HCT116 (cell line): ENCODE results near the gene STK16. TPM values are rescaled to one million over a fixed set of nuclear protein-coding genes. Genes with fewer than 3 reads are reported as not detected.

Experiments
- ATAC-seq: fragments of 200-7000 bp; cut with Tn5 transposase; 2 replicates; pipeline ENCODE4 v1.9.1; 2020; ENCODE audit warnings: mild to moderate bottlenecking, moderate library complexity
- BruUV-seq: library from RNA; stranded (reverse); fragments of 400-500 nt; replicated peaks from 2 replicates; lab custom pipeline; 2021; lab: Mats Ljungman, UMichigan
- CTCF ChIA-PET: fragments of 300-600 bp; sonication (Branson Sonifier 250); formaldehyde crosslinking; loops from one replicate; lab custom pipeline; 2021; ENCODE audit warnings: antibody characterized with exemption; lab: Charles Lee
- POLR2A ChIA-PET: fragments of 300-600, 350-600 bp; sonication (Branson Sonifier 250); formaldehyde crosslinking; loops from one replicate; lab custom pipeline; 2021; ENCODE audit warnings: antibody characterized with exemption; lab: Charles Lee
- RAD21 ChIA-PET, 2 experiments: fragments of 300-600 bp; sonication (Branson Sonifier 250); formaldehyde crosslinking; loops; one replicate each; lab custom pipeline; 2023; ENCODE audit warnings: low total read pairs in 2 of 2; ENCODE audit not compliant: uncharacterized antibody in 2 of 2, unreplicated experiment in 2 of 2, low non-redundant PET in 1 of 2; lab: Charles Lee
- DNase-seq: peaks from one replicate; pipeline ENCODE4 v3.0.0-alpha.2; 2010; ENCODE audit warnings: low read depth, low spot score
- H2AFZ ChIP-seq: fragments of 200-600 bp; shearing (Covaris generic), sonication (generic); 2 replicates; pipeline ENCODE4 v1.6.1; 2017; ENCODE audit warnings: low read depth, mixed run types, mixed read lengths, antibody characterized with exemption, low read length; ENCODE audit not compliant: poor library complexity, severe bottlenecking
- H3K27ac ChIP-seq: 2 replicates; pipeline ENCODE4 v1.5.1; 2012; ENCODE audit warnings: low read depth, low read length
- H3K27me3 ChIP-seq: fragments of 200-600 bp; sonication (generic); 2 replicates; pipeline ENCODE4 v1.6.1; 2016; ENCODE audit warnings: mixed run types, low read length, mixed read lengths; ENCODE audit not compliant: insufficient read depth
- H3K36me3 ChIP-seq, 2 experiments: fragments of 200-500 bp in 1 of 2; fragments of 200-600 bp in 1 of 2; sonication (Bioruptor generic) in 1 of 2; sonication (generic) in 1 of 2; 2 replicates each; pipeline versions ENCODE4 v1.5.1 to v1.6.1; 2014 to 2016; ENCODE audit warnings: low read length in 2 of 2, inconsistent platforms in 1 of 2, mixed read lengths in 1 of 2, mixed run types in 1 of 2; ENCODE audit not compliant: insufficient read depth in 2 of 2, control insufficient read depth in 1 of 2
- H3K4me1 ChIP-seq, 2 experiments: fragments of 200-600 bp in 1 of 2; sonication (generic) in 1 of 2; 2 replicates each; pipeline versions ENCODE4 v1.5.1 to v1.6.1; 2012 to 2017; ENCODE audit warnings: low read length in 2 of 2, inconsistent platforms in 1 of 2, mild to moderate bottlenecking in 1 of 2, mixed read lengths in 1 of 2, mixed run types in 1 of 2, moderate library complexity in 1 of 2; ENCODE audit not compliant: insufficient read depth in 2 of 2, control insufficient read depth in 1 of 2
- H3K4me2 ChIP-seq: fragments of 200-600 bp; sonication (generic); 2 replicates; pipeline ENCODE4 v1.6.1; 2017; ENCODE audit warnings: mixed run types, low read length, mixed read lengths
- H3K4me3 ChIP-seq, 2 experiments: fragments of 200-600 bp in 1 of 2; sonication (generic) in 1 of 2; replicated peaks in 1 of 2; 2 replicates each; pipeline ENCODE4 v1.5.1; 2011 to 2016; ENCODE audit warnings: low read length in 2 of 2, control low read depth in 1 of 2, low read depth in 1 of 2, mild to moderate bottlenecking in 1 of 2, mixed read lengths in 1 of 2, mixed run types in 1 of 2
- H3K79me2 ChIP-seq: fragments of 200-600 bp; sonication (generic); 2 replicates; pipeline ENCODE4 v1.6.1; 2017; ENCODE audit warnings: mild to moderate bottlenecking, mixed run types, low read length, moderate library complexity, mixed read lengths; ENCODE audit not compliant: insufficient read depth
- H3K9ac ChIP-seq: fragments of 200-600 bp; sonication (generic); 2 replicates; pipeline ENCODE4 v1.6.1; 2016; ENCODE audit warnings: low read length, mixed read lengths
- H3K9me2 ChIP-seq: fragments of 200-600 bp; sonication (generic), shearing (Covaris generic); 2 replicates; pipeline ENCODE4 v1.6.1; 2017; ENCODE audit warnings: mixed run types, mild to moderate bottlenecking, moderate library complexity; ENCODE audit not compliant: insufficient read depth
- H3K9me3 ChIP-seq, 2 experiments: fragments of 200-500 bp in 1 of 2; fragments of 200-600 bp in 1 of 2; sonication (Bioruptor generic) in 1 of 2; sonication (generic) in 1 of 2; 2 replicates each; pipeline ENCODE4 v1.6.1; 2014 to 2017; ENCODE audit warnings: low read length in 2 of 2, mixed read lengths in 2 of 2, inconsistent platforms in 1 of 2, low read depth in 1 of 2, mild to moderate bottlenecking in 1 of 2, mixed run types in 1 of 2, moderate library complexity in 1 of 2; ENCODE audit not compliant: control insufficient read depth in 1 of 2, insufficient read depth in 1 of 2
- H4K20me1 ChIP-seq: fragments of 200-600 bp; sonication (generic), shearing (Covaris generic); 2 replicates; pipeline ENCODE4 v1.6.1; 2017; ENCODE audit warnings: mixed run types, mild to moderate bottlenecking, moderate library complexity; ENCODE audit not compliant: insufficient read depth
- EGR1 ChIP-seq: IDR thresholded peaks from 2 replicates; pipeline ENCODE4 v1.6.1; 2012; ENCODE audit warnings: low read depth
- POLR2AphosphoS5 ChIP-seq: IDR thresholded peaks from 2 replicates; pipeline ENCODE4 v1.6.1; 2011; ENCODE audit warnings: mild to moderate bottlenecking, low read depth, low read length, moderate library complexity
- REST ChIP-seq: IDR thresholded peaks from 2 replicates; pipeline ENCODE4 v1.6.1; 2012; ENCODE audit warnings: low read depth
- TCF7L2 ChIP-seq: IDR thresholded peaks from 2 replicates; pipeline ENCODE4 v1.7.0; 2011; ENCODE audit warnings: borderline replicate concordance, inconsistent platforms; ENCODE audit not compliant: insufficient read depth, insufficient read length; ENCODE audit errors: extremely low read depth
- YY1 ChIP-seq: IDR thresholded peaks from 2 replicates; pipeline ENCODE4 v1.6.1; 2011; ENCODE audit warnings: low read length, low read depth, moderate library complexity, mild to moderate bottlenecking; ENCODE audit not compliant: insufficient replicate concordance; ENCODE audit errors: extremely low read depth
- ZFX ChIP-seq: fragments of 450-650 bp; IDR thresholded peaks from 2 replicates; pipeline ENCODE4 v1.6.1; 2017
- ZNF274 ChIP-seq: fragments of 200-500 bp; sonication (Bioruptor generic); IDR thresholded peaks from 2 replicates; pipeline ENCODE4 v1.6.1; 2014; ENCODE audit warnings: mild to moderate bottlenecking, low read depth, low read length, inconsistent platforms
- intact Hi-C: fragments of 100-400 bp; cut with micrococcal nuclease; formaldehyde crosslinking; loops from 2 replicates; pipeline ENCODE4 v1.10.0; 2022
- total RNA-seq: library from RNA; stranded (reverse); gene quantifications from one replicate; pipeline ENCODE4 v1.2.1, GENCODE V29; 2021; ENCODE audit not compliant: unreplicated experiment

The STK16 gene
- total RNA-seq, 1 experiment from 2014 or later: 31.4 TPM

- ChIA-PET POLR2A (interaction anchor here (0.6 to 1.6 kb wide), 9 partner anchors 9 to 68 kb away, joined by 3 to 8 read pairs (median 4); partner anchors contain the start of genes ANKZF1, ATG9A, GLB1L and STK16), CTCF (interaction anchor here (1.4 to 1.6 kb wide), 3 partner anchors 21 to 244 kb away, joined by 4 to 22 read pairs (median 6); no protein-coding TSS in a partner anchor)
- Histone ChIP-seq H3K27me3 (peaks cover 6% of the 10 kb centered on the region; the same call in 1 of the 2 replicates), H3K9me2 (no peaks in the 10 kb centered on the region), H3K36me3 (no peaks in the 10 kb centered on the region), H4K20me1 (no peaks in the 10 kb centered on the region), H3K4me2 (peak overlapping the region; percentile 92), H3K9me3 (no peaks in the 10 kb centered on the region), H3K27ac (peak overlapping the region; percentile 76), H3K4me1 (peaks cover 42 to 55% of the 10 kb centered on the region in 2 experiments), H2AFZ (peak overlapping the region; percentile 66)
- no TSS peak for BruUV-seq
- ATAC-seq (peak; percentile 77), DNase-seq (peak; percentile 72)
- peak; percentile 36 for TF ChIP-seq YY1
- no peak for TF ChIP-seq EGR1
- TF ChIP-seq REST: no peak
- peak; percentile 40; the same call in 1 of the 2 replicates for TF ChIP-seq POLR2AphosphoS5
- no peak for TF ChIP-seq TCF7L2
- no peak for TF ChIP-seq ZNF274
- TF ChIP-seq ZFX: no peak
- TF ChIP-seq, all 23 proteins: peak for 2
- RAD21 ChIA-PET: interaction anchor here in 1 of 2 experiments (1.1 kb wide), 1 partner anchor 25 kb away, joined by 3 read pairs; no protein-coding TSS in a partner anchor
- Histone ChIP-seq H3K4me3 (peak overlapping the region; percentile 3 to 50), H3K9ac (peak overlapping the region; percentile 60), H3K79me2 (no peaks in the 10 kb centered on the region)
- intact Hi-C loops: loop anchor here (1.0 kb wide), 2 partner anchors 45 to 55 kb away; partner anchors contain the start of genes ANKZF1 and ATG9A
Measured at GRCh38 chr2:219273937-219274336, 28.7 kb downstream of the STK16 start.
